H1 (cell line): ENCODE results near the gene TELO2. TPM values are rescaled to one million over a fixed set of nuclear protein-coding genes. Genes with fewer than 3 reads are reported as not detected.

Experiments used
- CTCF ChIA-PET: fragments of 300-600 bp; sonication (Branson Sonifier 250); formaldehyde crosslinking; loops from one replicate; lab custom pipeline; 2021; ENCODE audit not compliant: partially characterized antibody; lab: Charles Lee
- POLR2A ChIA-PET: fragments of 300-600 bp; sonication (Branson Sonifier 250); formaldehyde crosslinking; loops from one replicate; lab custom pipeline; 2021; ENCODE audit warnings: inconsistent platforms; ENCODE audit not compliant: partially characterized antibody; lab: Charles Lee
- DNase-seq, 2 experiments: peaks; one replicate each; pipeline versions ENCODE4 v3.0.0 to v3.0.0-alpha.2; 2010 to 2022; ENCODE audit warnings: low spot score in 2 of 2, low read depth in 1 of 2, mixed read lengths in 1 of 2
- FAIRE-seq: peaks from 2 replicates; lab custom pipeline; 2011; peaks lifted over from hg19 to GRCh38; lab: Jason Lieb, UNC
- H2AFZ ChIP-seq: 2 replicates; pipeline ENCODE4 v1.8.1; 2012; ENCODE audit warnings: low read length, inconsistent platforms
- H2AK5ac ChIP-seq: 2 replicates; pipeline ENCODE4 v1.6.1; 2013; ENCODE audit warnings: low read depth, low read length
- H2BK120ac ChIP-seq: replicated peaks from 2 replicates; pipeline ENCODE3; 2013; ENCODE audit warnings: low read depth, low read length, inconsistent platforms
- H2BK12ac ChIP-seq: 2 replicates; pipeline ENCODE4 v1.6.1; 2013; ENCODE audit warnings: low read depth, low read length
- H2BK15ac ChIP-seq: 2 replicates; pipeline ENCODE4 v1.6.1; 2013; ENCODE audit warnings: low read length
- H2BK20ac ChIP-seq: 2 replicates; pipeline ENCODE4 v1.6.1; 2013; ENCODE audit warnings: low read length
- H2BK5ac ChIP-seq: 2 replicates; pipeline ENCODE4 v1.6.1; 2013; ENCODE audit warnings: low read depth, low read length
- H3K14ac ChIP-seq: 2 replicates; pipeline ENCODE4 v1.6.1; 2013; ENCODE audit warnings: inconsistent platforms; ENCODE audit not compliant: insufficient read length
- H3K18ac ChIP-seq: 2 replicates; pipeline ENCODE4 v1.6.1; 2013; ENCODE audit warnings: low read length; ENCODE audit errors: extremely low read depth
- H3K23ac ChIP-seq: 2 replicates; pipeline ENCODE4 v1.6.1; 2013; ENCODE audit warnings: inconsistent platforms; ENCODE audit not compliant: insufficient read length
- H3K23me2 ChIP-seq: 2 replicates; pipeline ENCODE4 v1.6.1; 2013; ENCODE audit warnings: low read depth, low read length
- H3K27ac ChIP-seq: 2 replicates; pipeline ENCODE4 v1.6.1; 2011; ENCODE audit warnings: low read depth, low read length, inconsistent platforms
- H3K27me3 ChIP-seq, 4 experiments: replicated peaks in 1 of 4; 1 replicate in 1 of 4; 2 replicates in 3 of 4; pipeline versions ENCODE4 v1.6.1 to v1.8.1; 2011 to 2013; ENCODE audit warnings: low read length in 3 of 4, mild to moderate bottlenecking in 3 of 4, inconsistent platforms in 2 of 4, mixed read lengths in 2 of 4, moderate library complexity in 1 of 4; ENCODE audit not compliant: control insufficient read depth in 3 of 4, insufficient read depth in 3 of 4; ENCODE audit errors: extremely low read depth in 1 of 4
- H3K36me3 ChIP-seq, 4 experiments: 2 replicates each; pipeline versions ENCODE4 v1.6.1 to v1.8.1; 2011 to 2013; ENCODE audit warnings: mild to moderate bottlenecking in 4 of 4, low read length in 3 of 4, moderate library complexity in 2 of 4, control low read depth in 1 of 4, inconsistent platforms in 1 of 4; ENCODE audit not compliant: insufficient read depth in 4 of 4, control insufficient read depth in 2 of 4
- H3K4ac ChIP-seq: replicated peaks from 2 replicates; pipeline ENCODE3; 2013; ENCODE audit warnings: low read length, low read depth, mixed read lengths, inconsistent platforms; ENCODE audit not compliant: insufficient read length
- H3K4me1 ChIP-seq, 4 experiments: replicated peaks in 1 of 4; 1 replicate in 1 of 4; 2 replicates in 3 of 4; pipeline versions ENCODE4 v1.6.1 to v1.8.1; 2011 to 2013; ENCODE audit warnings: low read length in 3 of 4, inconsistent platforms in 2 of 4, mixed read lengths in 1 of 4; ENCODE audit not compliant: insufficient read depth in 4 of 4, control insufficient read depth in 3 of 4
- H3K4me2 ChIP-seq, 2 experiments: 2 replicates each; pipeline versions ENCODE4 v1.6.1 to v1.8.1; 2011 to 2013; ENCODE audit warnings: low read depth in 2 of 2, low read length in 2 of 2, control low read depth in 1 of 2, inconsistent platforms in 1 of 2, mild to moderate bottlenecking in 1 of 2; ENCODE audit not compliant: insufficient read depth in 1 of 2
- H3K4me3 ChIP-seq, 4 experiments: fragments of 200-600, 300-600 bp in 1 of 4; sonication (generic), shearing (Covaris generic), sonication (Bioruptor Twin) in 1 of 4; 2 replicates each; pipeline versions ENCODE4 v1.5.1 to v1.8.1; 2011 to 2016; ENCODE audit warnings: low read length in 4 of 4, low read depth in 3 of 4, control low read depth in 2 of 4, inconsistent platforms in 2 of 4, mild to moderate bottlenecking in 2 of 4, mixed read lengths in 1 of 4, moderate library complexity in 1 of 4; ENCODE audit not compliant: insufficient read depth in 2 of 4; ENCODE audit errors: extremely low read depth in 1 of 4
- H3K56ac ChIP-seq: replicated peaks from 2 replicates; pipeline ENCODE3; 2013; ENCODE audit warnings: low read depth, mild to moderate bottlenecking, mixed read lengths, low read length, inconsistent platforms; ENCODE audit not compliant: insufficient read length
- H3K79me1 ChIP-seq: 2 replicates; pipeline ENCODE4 v1.6.1; 2013; ENCODE audit warnings: low read depth, low read length, control low read depth
- H3K79me2 ChIP-seq, 2 experiments: 2 replicates each; pipeline versions ENCODE4 v1.6.1 to v1.8.1; 2012 to 2013; ENCODE audit warnings: low read length in 2 of 2, mild to moderate bottlenecking in 2 of 2, inconsistent platforms in 1 of 2; ENCODE audit not compliant: insufficient read depth in 2 of 2, control insufficient read depth in 1 of 2
- H3K9ac ChIP-seq, 4 experiments: replicated peaks in 1 of 4; 1 replicate in 1 of 4; 2 replicates in 3 of 4; pipeline versions ENCODE4 v1.6.1 to v1.8.1; 2011 to 2013; ENCODE audit warnings: low read depth in 3 of 4, low read length in 3 of 4, control low read depth in 2 of 4, mild to moderate bottlenecking in 2 of 4, moderate library complexity in 2 of 4, inconsistent platforms in 1 of 4; ENCODE audit errors: extremely low read depth in 1 of 4
- H3K9me3 ChIP-seq, 2 experiments: 2 replicates each; pipeline versions ENCODE4 v1.6.1 to v1.8.1; 2012 to 2013; ENCODE audit warnings: mild to moderate bottlenecking in 2 of 2, moderate library complexity in 2 of 2, control low read depth in 1 of 2, inconsistent platforms in 1 of 2, low read depth in 1 of 2, low read length in 1 of 2, mixed read lengths in 1 of 2; ENCODE audit not compliant: insufficient read depth in 2 of 2
- H4K20me1 ChIP-seq, 2 experiments: replicated peaks in 1 of 2; 2 replicates each; pipeline versions ENCODE3 to v1.8.1; 2011 to 2013; ENCODE audit warnings: inconsistent platforms in 2 of 2, low read length in 2 of 2, mild to moderate bottlenecking in 1 of 2; ENCODE audit not compliant: insufficient read depth in 2 of 2, control insufficient read depth in 1 of 2
- H4K5ac ChIP-seq: 2 replicates; pipeline ENCODE4 v1.6.1; 2013; ENCODE audit warnings: low read length, low read depth, mixed read lengths, inconsistent platforms; ENCODE audit not compliant: insufficient read length
- H4K8ac ChIP-seq: 2 replicates; pipeline ENCODE4 v1.8.0; 2013; ENCODE audit warnings: mild to moderate bottlenecking, moderate library complexity, low read length, inconsistent platforms; ENCODE audit not compliant: insufficient read depth; ENCODE audit errors: extremely low read depth
- H4K91ac ChIP-seq: replicated peaks from 2 replicates; pipeline ENCODE3; 2013; ENCODE audit warnings: low read length, mixed read lengths, inconsistent platforms; ENCODE audit not compliant: insufficient read length
- TEAD4 ChIP-seq: IDR thresholded peaks from 2 replicates; pipeline ENCODE4 v1.6.1; 2012; ENCODE audit warnings: low read depth, low read length, inconsistent platforms, mixed read lengths
- WGBS, 2 experiments: shearing (Covaris generic) in 1 of 2; methylation state at CpG; one replicate each; pipeline versions ENCODE4 v1.1.6 to v1.1.7; 2013 to 2015; ENCODE audit warnings: low lambda C conversion rate in 2 of 2, mixed read lengths in 2 of 2, inconsistent platforms in 1 of 2, low coverage in 1 of 2, missing lambda C conversion rate in 1 of 2; ENCODE audit not compliant: insufficient replicate concordance in 2 of 2, insufficient coverage in 1 of 2, insufficient read length in 1 of 2; ENCODE audit errors: extremely low coverage in 1 of 2, missing lambda C conversion rate in 1 of 2; 5-methylcytosine and 5-hydroxymethylcytosine counted together
- polyA plus RNA-seq, 7 experiments: library from polyadenylated mRNA; depleted of rRNA in 3 of 7; stranded (reverse) in 5 of 7; unstranded in 2 of 7; fragments of >200 nt in 5 of 7; fragments of 200-250 nt in 2 of 7; gene quantifications; 1 replicate in 5 of 7; 2 replicates in 1 of 7; 4 replicates in 1 of 7; pipeline versions ENCODE4 v1.2.1 to v1.2.3, GENCODE V29; 2011 to 2013; ENCODE audit warnings: missing spikeins in 2 of 7, mixed read lengths in 2 of 7
- total RNA-seq: library from RNA; stranded (reverse); fragmentation: NEBNext Ultra II Directional; extraction: Animal tissue kit (Norgen Biotek cat#: 25700); gene quantifications from 2 replicates; pipeline ENCODE4 v1.2.1, GENCODE V29; 2021

Gene TELO2
- total and polyA plus RNA-seq, 2 of the 8 experiments (the other 6 are each of a cell fraction or from before 2014, with no cell fraction given): 39.3 to 64.8 TPM

DNA sequence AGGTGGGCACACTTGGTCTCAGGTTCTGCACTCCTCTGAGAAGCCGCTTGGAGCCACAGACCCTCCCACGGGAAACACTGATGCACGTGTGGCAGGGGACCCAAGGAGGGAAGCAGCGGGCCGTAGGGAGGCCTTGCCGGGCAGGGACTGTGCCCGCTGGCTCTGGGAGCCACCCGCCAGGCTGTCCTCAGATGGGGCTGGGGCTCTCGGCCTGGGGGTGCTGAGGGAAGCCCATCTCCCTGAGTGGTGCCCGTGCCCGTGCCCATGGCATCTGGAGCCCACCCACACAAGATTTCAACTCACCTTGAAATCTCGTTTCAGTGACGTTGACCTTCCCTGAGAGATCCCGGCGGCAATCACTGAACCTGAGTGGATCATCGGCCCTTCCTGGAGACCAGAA lies 36.2 kb upstream of the TELO2 start:
- Histone ChIP-seq H3K27ac (no peak overlapping the region), H3K9me3 (no peaks in the 10 kb centered on the region)

More for the DNA sequence above, 36.2 kb upstream of the TELO2 start:
- H4K20me1 ChIP-seq: peaks cover 0 to 11% of the 10 kb centered on the region in 2 experiments
- no peak for TF ChIP-seq TEAD4
- TF ChIP-seq, all 59 proteins: peak for 0
- no peak overlapping the region for H3K4me2 ChIP-seq
- no peak overlapping the region for H3K9ac ChIP-seq
- no peak overlapping the region for H2BK12ac ChIP-seq
- no peaks in the 10 kb centered on the region; the same call in 1 of the 2 replicates for H3K79me1 ChIP-seq
- DNase-seq (peak in 1 of 2 experiments; percentile 31), FAIRE-seq (no peak)
- H2BK5ac ChIP-seq: no peak overlapping the region
- no peaks in the 10 kb centered on the region for H3K23me2 ChIP-seq
- no peak overlapping the region for H3K18ac ChIP-seq
- no peak overlapping the region for H3K4me3 ChIP-seq
- no peak overlapping the region for H2BK15ac ChIP-seq
- no peak overlapping the region for H3K4ac ChIP-seq
- H4K91ac ChIP-seq: no peak overlapping the region
- no peak overlapping the region for H3K56ac ChIP-seq
- no peaks in the 10 kb centered on the region for H3K79me2 ChIP-seq
- H4K5ac ChIP-seq: no peak overlapping the region
- H3K14ac ChIP-seq: no peak overlapping the region
- H2BK120ac ChIP-seq: no peak overlapping the region
- H3K23ac ChIP-seq: no peak overlapping the region
- peaks cover 0 to 47% (median 14%) of the 10 kb centered on the region in 4 experiments; a peak in 6 of 8 replicates for H3K36me3 ChIP-seq
- H2BK20ac ChIP-seq: no peak overlapping the region
- CTCF ChIA-PET: interaction anchor here (1.2 kb wide), 1 partner anchor 86 kb away, joined by 3 read pairs; no protein-coding TSS in a partner anchor
- no peaks in the 10 kb centered on the region for H3K4me1 ChIP-seq
- H2AK5ac ChIP-seq: no peak overlapping the region
- H3K27me3 ChIP-seq: no peaks in the 10 kb centered on the region
- no peak overlapping the region for H4K8ac ChIP-seq
- 89% methylated on average over 16 of the region's 16 CpGs; no CpG with 5 or more reads in 1 of the 2 experiments for WGBS, 2 experiments
- POLR2A ChIA-PET: no interaction called here
- H2AFZ ChIP-seq: no peak overlapping the region
